B cell (primary cell): ENCODE results near the gene PHF12. TPM values are rescaled to one million over a fixed set of nuclear protein-coding genes. Genes with fewer than 3 reads are reported as not detected.

Experiments used
- ATAC-seq: fragments of 200-7000 bp; cut with Tn5 transposase; one replicate; pipeline ENCODE4 v1.10.0; 2021; ENCODE audit warnings: low read depth, mild to moderate bottlenecking, moderate number of reproducible peaks, moderate library complexity
- CTCF ChIA-PET: fragments of 350-600 bp; sonication (Branson Sonifier 250); formaldehyde crosslinking; loops from one replicate; lab custom pipeline; 2021; ENCODE audit warnings: antibody characterized with exemption, inconsistent platforms; lab: Charles Lee
- POLR2A ChIA-PET: fragments of 350-600 bp; sonication (Branson Sonifier 250); formaldehyde crosslinking; loops from one replicate; lab custom pipeline; 2021; ENCODE audit warnings: antibody characterized with exemption; lab: Charles Lee
- DNase-seq: peaks from one replicate; pipeline ENCODE4 v3.0.0; 2013
- H2AFZ ChIP-seq: 2 replicates; pipeline ENCODE4 v1.6.1; 2012; ENCODE audit warnings: mild to moderate bottlenecking, low read depth, low read length; ENCODE audit not compliant: insufficient read depth, poor library complexity, severe bottlenecking
- H3K27ac ChIP-seq, 2 donors: 1 replicate in 1 of 2; 2 replicates in 1 of 2; pipeline ENCODE4 v1.5.1; 2012 to 2013; ENCODE audit warnings: low read length in 2 of 2, mild to moderate bottlenecking in 2 of 2, moderate library complexity in 1 of 2
- H3K27me3 ChIP-seq, 4 experiments: fragments of 200-600 bp in 1 of 4; sonication (generic) in 1 of 4; replicated peaks in 1 of 4; 1 replicate in 2 of 4; 2 replicates in 2 of 4; pipeline versions ENCODE4 v1.6.1 to v1.7.0; 2013 to 2016; ENCODE audit warnings: low read length in 3 of 4, mild to moderate bottlenecking in 2 of 4, mixed read lengths in 1 of 4, moderate library complexity in 1 of 4; ENCODE audit not compliant: insufficient read depth in 4 of 4, control insufficient read depth in 3 of 4; ENCODE audit errors: control extremely low read depth in 1 of 4
- H3K36me3 ChIP-seq, 2 experiments: replicated peaks in 1 of 2; 1 replicate in 1 of 2; 2 replicates in 1 of 2; pipeline versions ENCODE4 v1.6.1 to v1.7.1; 2013; ENCODE audit warnings: low read length in 1 of 2; ENCODE audit not compliant: insufficient read depth in 2 of 2, control insufficient read depth in 1 of 2; ENCODE audit errors: control extremely low read depth in 1 of 2, extremely low read depth in 1 of 2
- H3K4me1 ChIP-seq, 2 donors: fragments of 200-600 bp in 1 of 2; sonication (generic) in 1 of 2; 1 replicate in 1 of 2; 2 replicates in 1 of 2; pipeline versions ENCODE4 v1.5.1 to v1.6.1; 2013 to 2017; ENCODE audit warnings: low read length in 2 of 2; ENCODE audit not compliant: control insufficient read depth in 2 of 2, insufficient read depth in 2 of 2
- H3K4me2 ChIP-seq: replicated peaks from 2 replicates; pipeline ENCODE3; 2012; ENCODE audit warnings: mild to moderate bottlenecking, low read depth, low read length; ENCODE audit not compliant: poor library complexity, severe bottlenecking
- H3K4me3 ChIP-seq, 5 experiments: fragments of 200-600 bp in 1 of 5; sonication (generic) in 1 of 5; 1 replicate in 3 of 5; 2 replicates in 2 of 5; pipeline versions ENCODE4 v1.5.1 to v1.7.0; 2011 to 2016; ENCODE audit warnings: low read length in 4 of 5, mild to moderate bottlenecking in 4 of 5, low read depth in 2 of 5, control low read depth in 1 of 5, moderate library complexity in 1 of 5; ENCODE audit not compliant: insufficient read depth in 1 of 5; ENCODE audit errors: control extremely low read depth in 1 of 5, extremely low read depth in 1 of 5
- H3K79me2 ChIP-seq: fragments of 200-600 bp; sonication (generic); one replicate; pipeline ENCODE4 v1.6.0; 2016; ENCODE audit warnings: low read length; ENCODE audit not compliant: control insufficient read depth, insufficient read depth
- H3K9ac ChIP-seq: fragments of 200-600 bp; sonication (generic); 2 replicates; pipeline ENCODE4 v1.6.1; 2017; ENCODE audit warnings: mild to moderate bottlenecking, low read length, moderate library complexity
- H3K9me3 ChIP-seq, 3 donors: one replicate each; pipeline versions ENCODE4 v1.6.1 to v1.7.1; 2013; ENCODE audit warnings: low read length in 2 of 3; ENCODE audit not compliant: control insufficient read depth in 2 of 3, insufficient read depth in 1 of 3; ENCODE audit errors: control extremely low read depth in 1 of 3
- H4K20me1 ChIP-seq: 2 replicates; pipeline ENCODE4 v1.6.0; 2012; ENCODE audit warnings: mild to moderate bottlenecking, low read length; ENCODE audit not compliant: insufficient read depth, control insufficient read depth, poor library complexity, severe bottlenecking
- H3K27ac Mint-ChIP-seq: one replicate; pipeline ENCODE4 v1.8.0; 2021; ENCODE audit warnings: mixed read lengths
- H3K27me3 Mint-ChIP-seq: one replicate; pipeline ENCODE4 v1.8.0; 2021; ENCODE audit warnings: mixed read lengths
- H3K4me1 Mint-ChIP-seq: one replicate; pipeline ENCODE4 v1.8.0; 2021; ENCODE audit warnings: mixed read lengths
- H3K4me3 Mint-ChIP-seq: one replicate; pipeline ENCODE4 v1.8.0; 2021; ENCODE audit warnings: mixed read lengths
- H3K9me3 Mint-ChIP-seq: one replicate; pipeline ENCODE4 v1.8.0; 2022; ENCODE audit warnings: mixed read lengths; ENCODE audit not compliant: insufficient read depth
- CTCF ChIP-seq: fragments of 200-600 bp; IDR thresholded peaks from one replicate; pipeline ENCODE4 v1.8.0; 2022; ENCODE audit warnings: antibody characterized with exemption, mild to moderate bottlenecking
- EZH2 ChIP-seq: IDR thresholded peaks from 2 replicates; pipeline ENCODE4 v1.6.1; 2012; ENCODE audit warnings: borderline replicate concordance, low read depth, mild to moderate bottlenecking, moderate library complexity, low read length; ENCODE audit not compliant: insufficient read depth, poor library complexity, severe bottlenecking
- WGBS: methylation state at CpG from one replicate; pipeline ENCODE4 v1.1.5; 2013; ENCODE audit warnings: missing lambda C conversion rate; ENCODE audit not compliant: insufficient coverage; 5-methylcytosine and 5-hydroxymethylcytosine counted together
- intact Hi-C: fragments of 100-400 bp; cut with micrococcal nuclease; formaldehyde crosslinking; loops from one replicate; pipeline ENCODE4 v1.10.0; 2022
- polyA plus RNA-seq: library from polyadenylated mRNA; depleted of rRNA; stranded (reverse); fragments of >200 nt; gene quantifications from 2 replicates; pipeline ENCODE4 v1.2.3, GENCODE V29; 2012
- total RNA-seq, 2 donors: library from RNA; stranded (reverse); fragments of 120-200 nt in 1 of 2; gene quantifications; 1 replicate in 1 of 2; 2 replicates in 1 of 2; pipeline versions ENCODE4 v1.2.3 to v1.2.4, GENCODE V29; 2013 to 2022

PHF12 gene
- total and polyA plus RNA-seq, 2 donors (not counting 1 experiment from before 2014, with no cell fraction given) = 116 to 140 TPM

- Histone ChIP-seq H3K36me3 (peaks cover 0 to 3% of the 10 kb centered on the region in 2 experiments), H3K4me1 (peaks cover 13 to 35% of the 10 kb centered on the region in 2 donors), H3K4me2 (no peak overlapping the region), H2AFZ (no peak overlapping the region), H3K4me3 (no peak overlapping the region), H4K20me1 (no peaks in the 10 kb centered on the region), H3K9me3 (no peaks in the 10 kb centered on the region), H3K27me3 (no peaks in the 10 kb centered on the region), H3K27ac (no peak overlapping the region), H3K79me2 (no peaks in the 10 kb centered on the region), H3K9ac (no peak overlapping the region)
- TF ChIP-seq EZH2 = no peak
- no peak for TF ChIP-seq CTCF
- WGBS = 100% methylated on average over 4 of the region's 7 CpGs
- POLR2A ChIA-PET = no interaction called here
- ATAC-seq (no peak), DNase-seq (no peak)
- Mint-ChIP-seq H3K27ac (no peak overlapping the region), H3K9me3 (no peaks in the 10 kb centered on the region), H3K4me1 (peaks cover 26% of the 10 kb centered on the region), H3K27me3 (no peaks in the 10 kb centered on the region), H3K4me3 (no peak overlapping the region)
- intact Hi-C loops = loop anchor here (5.0 kb wide), 1 partner anchor 35 kb away; the partner anchor contains the start of gene DHRS13
- CTCF ChIA-PET = no interaction called here
Measured at GRCh38 chr17:28867276-28867675, 84.0 kb downstream of the PHF12 start.

- TF ChIP-seq CTCF (no peak), EZH2 (no peak)
- peak; percentile 41 for DNase-seq
- intact Hi-C loops = loop anchor here (5.0 kb wide), 1 partner anchor 36 kb away; the partner anchor contains the start of gene DHRS13
- peaks cover 21% of the 10 kb centered on the region for H3K4me1 Mint-ChIP-seq
- no peaks in the 10 kb centered on the region for H3K79me2 ChIP-seq
- no peaks in the 10 kb centered on the region for H3K27me3 Mint-ChIP-seq
- H2AFZ ChIP-seq = peak overlapping the region; percentile 34
- H3K4me1 ChIP-seq = peaks cover 6 to 24% of the 10 kb centered on the region in 2 donors
- no peak overlapping the region for H3K4me2 ChIP-seq
- 73% methylated on average over 11 of the region's 13 CpGs for WGBS
- peak overlapping the region; percentile 64 for H3K27ac Mint-ChIP-seq
- H3K36me3 ChIP-seq = peaks cover 0 to 11% of the 10 kb centered on the region in 2 experiments
- H3K9me3 Mint-ChIP-seq = no peaks in the 10 kb centered on the region
- peak overlapping the region; percentile 17 for H3K4me3 Mint-ChIP-seq
- H4K20me1 ChIP-seq = no peaks in the 10 kb centered on the region
- ChIA-PET POLR2A (interaction anchor here (0.6 to 1.9 kb wide), 3 partner anchors 13 to 124 kb away, joined by 4 to 8 read pairs (median 6); no protein-coding TSS in a partner anchor), CTCF (interaction anchor here (0.8 to 2.2 kb wide), 7 partner anchors 10 to 103 kb away, joined by 3 to 12 read pairs (median 5); partner anchors contain the start of genes DHRS13, FAM222B and FLOT2)
- no peaks in the 10 kb centered on the region for H3K27me3 ChIP-seq
- H3K27ac ChIP-seq = peak overlapping the region in 1 of 2 donors; percentile 46
- no peaks in the 10 kb centered on the region for H3K9me3 ChIP-seq
- ATAC-seq = peak; percentile 98
- no peak overlapping the region for H3K9ac ChIP-seq
- H3K4me3 ChIP-seq = no peak overlapping the region
Measured at GRCh38 chr17:28865946-28866752, 85.2 kb downstream of the PHF12 start.
